Fibroblast of upper back skin (primary cell): ENCODE measurements around the gene BRD3.
"Not testable (repeated sequence)": the region's sequence is repeated elsewhere in the genome, so short reads cannot be mapped to it uniquely, and the experiment has no call there.

Source experiments
- DNase-seq: peaks from one replicate; pipeline ENCODE4 v3.0.0-alpha.2; 2013

The BRD3 gene

DNA sequence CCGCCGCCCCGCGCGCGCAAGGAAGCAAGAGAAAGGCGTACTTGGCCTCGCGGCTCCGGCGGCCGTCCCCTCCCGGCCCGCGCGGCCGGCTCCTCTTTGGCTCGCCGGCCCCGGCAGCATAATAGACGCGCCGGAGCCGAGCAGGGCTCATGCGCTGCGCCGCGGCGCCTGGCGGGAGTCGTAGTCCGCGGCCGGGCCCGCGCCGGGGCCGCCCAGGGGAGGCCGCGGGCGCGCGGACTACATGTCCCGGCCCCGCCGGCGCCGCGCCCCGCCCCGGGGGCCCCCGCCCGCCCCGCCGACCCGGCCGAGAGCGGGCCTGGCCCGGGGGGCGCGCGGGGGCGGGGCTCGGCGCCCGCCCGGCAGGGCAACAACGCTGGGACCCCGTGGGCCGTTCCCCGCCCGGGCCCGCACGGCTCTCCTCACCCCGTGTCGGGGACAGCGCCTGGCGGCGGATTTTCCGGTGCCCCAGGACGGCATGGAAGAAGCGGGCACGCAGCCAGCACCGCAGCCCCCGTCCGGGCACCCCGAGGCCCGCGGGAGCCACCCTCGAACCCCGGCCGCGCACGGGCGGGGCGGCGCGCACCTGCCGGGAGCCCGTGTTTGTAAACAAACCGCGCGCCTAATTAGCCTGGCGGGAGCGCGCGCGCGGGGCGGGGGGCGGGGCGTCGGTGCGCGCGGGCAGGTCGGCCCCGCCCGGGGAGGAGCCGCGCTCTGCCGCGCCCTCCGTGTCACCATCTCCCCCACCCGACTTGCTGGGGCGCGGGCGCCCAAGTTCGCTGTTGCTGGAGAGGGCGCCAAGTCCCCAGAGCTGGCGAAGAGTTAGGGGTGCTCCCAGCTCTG, at the start of gene BRD3:
Gene BRD3, minus strand, starts transcription at position 123 of the 840 bp plus-strand sequence. CDS start 14,549 bp downstream, outside the sequence.
- peak; percentile 88 for DNase-seq

DNA sequence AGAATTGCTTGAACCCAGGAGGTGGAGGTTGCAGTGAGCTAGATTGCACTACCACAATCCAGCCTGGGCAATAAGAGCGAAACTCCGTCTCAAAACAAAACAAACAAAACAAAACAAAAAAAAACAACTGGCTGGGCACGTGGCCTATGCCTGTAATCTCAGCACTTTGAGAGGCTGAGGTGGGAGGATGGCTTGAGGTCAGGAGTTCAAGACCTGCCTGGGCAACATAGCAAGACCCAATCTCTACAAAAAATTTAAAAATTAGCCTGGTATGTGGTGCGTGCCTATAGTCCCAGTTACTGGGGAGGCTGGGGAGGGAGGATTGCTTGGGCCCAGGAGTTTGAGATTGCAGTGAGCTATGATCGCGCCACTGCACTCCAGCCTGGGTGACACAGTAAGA, 44.7 kb upstream of the BRD3 start:
- DNase-seq, result no peak

GRCh38 chr9:134111064-134111463, 43.2 kb upstream of the BRD3 start:
- DNase-seq, result no peak

DNA sequence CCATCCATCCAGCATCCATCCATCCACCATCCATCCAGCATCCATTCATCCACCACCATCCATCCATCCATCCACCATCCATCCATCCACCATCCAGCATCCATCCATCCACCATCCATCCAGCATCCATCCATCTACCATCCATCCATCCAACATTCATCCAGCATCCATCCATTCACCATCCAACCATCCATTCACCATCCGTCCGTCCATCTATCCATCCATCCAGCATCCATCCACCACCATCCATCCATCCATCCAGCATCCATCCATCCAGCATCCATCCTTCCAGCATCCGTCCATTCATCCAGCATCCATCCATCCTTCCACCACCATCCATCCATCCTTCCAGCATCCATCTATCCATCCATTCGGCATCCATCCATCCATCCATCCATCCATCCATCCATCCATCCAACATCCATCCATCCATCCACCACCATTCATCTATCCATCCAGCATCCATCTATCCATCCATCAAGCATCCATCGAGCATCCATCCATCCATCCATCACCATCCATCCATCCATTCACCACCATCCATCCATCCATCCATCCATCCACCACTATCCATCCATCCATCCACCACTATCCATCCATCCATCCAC, 35.7 kb upstream of the BRD3 start:
- DNase-seq, result no peak

DNA sequence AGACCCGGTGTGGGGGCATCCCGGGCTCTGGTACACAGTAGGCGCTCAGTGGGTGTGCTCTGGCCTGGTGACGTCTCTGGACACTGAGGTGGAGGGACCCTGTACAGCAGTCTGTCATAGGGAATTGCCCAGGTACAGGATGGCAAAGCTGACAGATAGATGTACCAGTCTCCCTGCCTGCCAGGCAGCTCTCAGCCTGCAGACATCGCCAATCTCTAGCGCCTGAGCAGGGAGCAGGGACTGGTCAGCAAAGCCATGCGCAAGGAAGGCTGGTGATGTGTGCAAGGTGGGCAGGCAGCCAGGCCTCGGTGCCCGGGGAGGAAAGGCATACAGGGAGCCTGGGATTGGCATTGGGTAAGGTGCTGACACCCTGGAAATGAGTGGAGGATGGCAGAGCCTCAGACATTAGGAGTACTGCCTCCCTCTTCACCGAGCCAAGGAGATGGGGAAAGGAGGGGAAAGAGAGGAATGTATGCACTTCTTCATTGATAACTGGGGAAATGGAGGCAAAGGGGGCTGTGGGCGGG, 33.9 kb upstream of the BRD3 start:
- DNase-seq, result no peak

DNA sequence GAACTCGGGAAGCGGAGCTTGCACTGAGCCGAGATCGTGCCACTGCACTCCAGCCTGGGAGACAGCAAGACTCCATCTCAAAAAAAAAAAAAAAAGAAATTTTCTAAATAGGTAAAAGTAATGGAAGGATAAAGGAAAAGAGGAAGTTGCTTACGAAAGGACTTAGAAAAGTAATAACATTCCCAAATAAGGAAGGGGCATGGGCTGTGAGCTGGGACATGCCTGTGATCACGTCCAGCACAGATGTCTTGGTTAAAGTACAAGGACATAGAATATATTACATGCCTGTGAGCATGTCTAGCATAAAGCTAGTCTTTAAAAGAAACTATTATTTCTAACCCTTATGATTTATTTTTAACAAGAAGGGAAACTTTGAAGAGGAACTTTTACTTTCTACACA, 33.3 kb upstream of the BRD3 start:
- DNase-seq, result peak; percentile 7

- DNase-seq, result no peak
Measured at GRCh38 chr9:134100040-134100439, 32.2 kb upstream of the BRD3 start.

GRCh38 chr9:134099123-134099761, 31.4 kb upstream of the BRD3 start:
- DNase-seq, result peak; percentile 7

GRCh38 chr9:134089972-134090371, 22.1 kb upstream of the BRD3 start:
- DNase-seq, result no peak

DNA sequence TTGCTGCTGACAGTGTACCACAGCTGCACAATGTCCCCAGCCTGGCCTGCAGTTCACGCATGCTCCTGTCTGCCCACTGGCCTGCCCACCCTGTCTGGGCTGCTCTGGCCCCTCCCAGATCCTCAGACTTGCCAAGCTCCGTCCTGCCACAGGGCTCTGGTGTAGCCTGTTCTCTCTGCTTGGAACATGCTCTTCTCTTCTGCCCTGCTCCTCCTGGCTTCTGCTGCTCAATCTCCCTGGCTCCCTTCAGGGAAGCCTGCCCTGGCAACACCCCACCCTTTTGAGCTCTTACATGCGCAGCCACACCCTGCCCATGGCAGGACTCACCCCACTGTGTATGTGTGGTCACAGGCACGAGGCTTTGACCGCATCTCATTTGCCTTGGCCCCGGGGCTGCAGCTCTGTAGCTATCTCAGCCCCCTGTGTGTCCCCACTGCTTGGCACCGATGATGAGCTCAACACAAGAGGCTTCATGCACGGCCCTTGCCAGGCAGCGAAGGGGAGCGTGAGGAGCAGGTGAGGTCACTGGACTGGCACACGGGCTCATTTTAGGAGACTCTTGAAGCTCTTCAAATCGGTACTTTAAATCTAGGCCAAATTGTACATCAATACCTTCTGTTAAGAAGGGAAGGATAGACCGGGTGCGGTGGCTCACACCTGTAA, 20.4 kb upstream of the BRD3 start:
- no peak for DNase-seq

- no peak for DNase-seq
Measured at GRCh38 chr9:134085674-134086073, 17.8 kb upstream of the BRD3 start.

- DNase-seq, result no peak
Measured at GRCh38 chr9:134083451-134083850, 15.6 kb upstream of the BRD3 start.

DNA sequence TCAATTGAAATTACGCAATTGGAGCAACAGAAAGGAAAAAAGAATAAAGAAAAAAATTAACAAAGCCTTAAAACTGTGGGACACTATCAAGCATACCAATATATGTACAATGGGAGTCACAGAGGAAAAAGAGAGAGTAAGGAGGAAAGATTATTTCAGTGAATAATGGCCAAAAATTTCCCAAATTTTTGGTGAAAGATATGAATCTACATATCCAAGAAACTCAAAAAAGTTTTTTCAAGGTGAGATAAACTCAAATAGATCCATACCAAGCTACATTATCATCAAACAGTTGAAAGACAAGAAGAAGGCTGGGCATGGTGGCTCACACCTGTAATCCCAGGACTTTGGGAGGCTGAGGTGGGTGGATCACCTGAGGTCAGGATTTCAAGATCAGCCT, 8.8 kb upstream of the BRD3 start:
- DNase-seq, result no peak

GRCh38 chr9:134075689-134076088, 7.9 kb upstream of the BRD3 start:
- DNase-seq, result not testable (repeated sequence)

- DNase-seq, result no peak
Measured at GRCh38 chr9:134073500-134073899, 5.7 kb upstream of the BRD3 start.

- not testable (repeated sequence) for DNase-seq
Measured at GRCh38 chr9:134072683-134073082, 4.9 kb upstream of the BRD3 start.

GRCh38 chr9:134071149-134071548, 3.3 kb upstream of the BRD3 start:
- no peak for DNase-seq

DNA sequence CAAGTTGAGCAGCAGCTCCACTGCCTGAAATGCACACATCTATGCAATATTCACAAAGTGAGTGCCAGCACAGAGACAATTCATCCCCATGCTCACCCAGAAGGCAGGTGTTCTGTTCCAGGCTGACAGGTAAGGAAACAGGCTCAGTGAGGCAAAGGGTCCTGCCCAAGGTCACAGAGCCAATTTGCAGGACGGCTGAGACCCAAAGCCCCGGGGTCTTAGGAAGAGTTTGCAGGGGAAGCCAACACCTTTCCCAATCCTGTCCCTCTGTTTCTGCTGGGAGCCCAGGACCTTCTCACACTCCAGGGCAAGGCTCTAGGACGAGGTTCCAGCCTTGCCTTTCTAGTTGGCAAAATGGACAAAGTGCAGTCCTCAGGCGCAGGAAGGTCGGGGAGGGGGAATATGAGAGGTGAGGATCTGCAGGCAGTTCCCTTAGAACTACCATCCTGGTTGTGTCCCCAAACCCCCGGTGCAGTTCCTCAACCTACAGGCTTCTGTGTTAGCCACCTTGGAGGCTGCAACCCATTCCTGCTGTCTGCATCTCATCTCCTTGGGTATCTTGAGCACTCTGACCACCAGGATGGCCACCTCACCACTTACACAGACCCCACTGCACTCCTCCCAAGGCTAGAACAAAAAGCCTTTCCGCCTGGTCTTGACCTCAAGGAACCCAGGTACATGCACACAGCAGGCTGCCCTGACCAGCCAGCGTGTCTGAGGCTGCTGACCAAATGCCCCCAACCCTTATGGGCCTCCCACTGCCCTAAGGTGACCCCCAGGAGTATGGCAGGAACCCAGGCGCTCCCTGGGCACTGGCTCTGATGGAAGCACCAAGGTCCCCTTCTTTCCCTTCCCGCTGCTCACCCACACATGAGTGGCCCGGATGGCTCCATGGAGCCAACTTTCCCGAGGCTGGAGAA, 1.9 kb upstream of the BRD3 start:
- no peak for DNase-seq

GRCh38 chr9:134068744-134069479, 1.1 kb upstream of the BRD3 start:
- DNase-seq, result no peak

DNA sequence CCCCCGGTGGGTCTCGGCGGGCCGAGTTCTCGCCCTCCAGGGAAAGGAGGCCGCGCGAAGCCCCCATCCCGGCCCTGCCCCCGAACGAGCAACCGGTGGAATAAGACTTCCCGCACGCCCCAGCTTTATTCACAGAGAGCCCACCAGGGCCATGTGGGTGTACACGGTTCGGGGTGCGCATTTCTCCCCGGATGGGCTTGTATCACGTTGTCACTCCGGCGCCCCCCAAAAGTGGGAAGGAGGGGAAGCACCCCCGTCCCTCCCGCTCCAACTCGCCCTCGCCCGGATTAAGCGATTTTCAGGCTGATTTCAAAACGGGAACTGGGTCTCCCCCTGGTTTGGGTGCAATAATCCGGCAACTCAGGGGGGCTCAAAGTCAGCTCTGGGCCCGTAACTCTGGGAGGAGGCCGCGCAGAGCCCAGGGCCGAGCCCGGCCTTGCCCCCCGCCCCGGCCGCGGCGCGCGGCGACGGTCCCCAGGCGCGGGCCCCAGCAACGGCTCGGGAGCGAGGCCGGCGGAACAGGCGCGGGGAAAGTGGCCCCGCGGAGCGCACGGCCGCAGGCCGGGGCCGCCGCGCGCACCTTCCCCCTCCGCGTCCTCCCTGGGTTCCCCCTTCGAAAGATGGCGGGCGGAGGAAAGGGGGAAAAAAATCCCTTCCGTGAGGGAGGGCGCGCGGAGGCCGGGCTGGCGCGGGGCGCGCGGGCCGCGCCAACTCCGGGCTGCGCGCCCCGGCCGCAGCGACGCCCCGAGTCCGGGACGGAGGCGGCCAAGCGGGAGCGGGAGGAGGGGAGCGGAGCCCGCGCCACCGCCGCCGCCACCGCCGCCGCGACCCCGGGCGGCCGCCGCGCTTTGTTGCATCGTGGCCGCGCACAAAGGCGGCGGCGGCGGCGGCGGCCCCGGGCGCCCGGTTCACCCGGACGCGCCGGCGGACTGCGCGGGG, 644 bp downstream of the BRD3 start:
- peak; percentile 27 for DNase-seq
